ENCODE measurements around the gene SAMSN1.

DNA sequence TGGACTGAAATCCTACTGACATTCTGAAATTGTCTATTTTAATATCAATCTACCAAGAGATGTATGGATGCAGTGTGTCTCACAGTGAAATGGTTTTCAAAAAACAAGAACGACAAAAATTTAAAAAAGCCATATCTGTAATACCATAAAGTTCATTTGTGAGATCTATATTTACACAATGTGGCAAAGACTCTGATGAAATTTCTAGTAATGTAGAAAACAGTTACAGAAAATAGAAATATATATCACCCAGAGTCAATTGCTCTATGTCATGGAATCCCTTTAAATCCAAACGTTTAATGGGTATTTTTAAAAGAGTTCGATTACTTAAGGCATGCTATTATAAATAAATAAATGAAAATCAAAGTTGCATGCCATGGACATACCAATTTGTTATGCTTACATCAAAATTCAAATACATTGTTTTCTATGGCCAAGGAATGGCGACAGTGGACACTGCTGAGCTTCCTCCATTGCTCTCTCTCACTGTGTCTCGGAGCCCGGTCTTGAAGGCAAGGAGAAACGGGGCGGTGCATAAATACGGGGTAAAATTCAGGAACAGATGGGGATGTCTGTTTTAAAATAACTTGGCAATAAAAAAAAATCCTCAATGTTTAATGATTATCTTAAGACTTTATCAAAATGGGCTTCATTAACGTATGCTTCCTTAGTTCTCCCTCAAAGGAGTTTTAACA is 37.0 kb upstream of the SAMSN1 start:
- TF ChIP-seq EP300 (IDR thresholded peaks at IDR 0.05) (no peak), POLR2A (IDR thresholded peaks at IDR 0.05; ENCODE audit: low read depth) (no peak), POLR2AphosphoS5 (IDR thresholded peaks at IDR 0.05) (no peak)
- TF ChIP-seq, protein P1, sequence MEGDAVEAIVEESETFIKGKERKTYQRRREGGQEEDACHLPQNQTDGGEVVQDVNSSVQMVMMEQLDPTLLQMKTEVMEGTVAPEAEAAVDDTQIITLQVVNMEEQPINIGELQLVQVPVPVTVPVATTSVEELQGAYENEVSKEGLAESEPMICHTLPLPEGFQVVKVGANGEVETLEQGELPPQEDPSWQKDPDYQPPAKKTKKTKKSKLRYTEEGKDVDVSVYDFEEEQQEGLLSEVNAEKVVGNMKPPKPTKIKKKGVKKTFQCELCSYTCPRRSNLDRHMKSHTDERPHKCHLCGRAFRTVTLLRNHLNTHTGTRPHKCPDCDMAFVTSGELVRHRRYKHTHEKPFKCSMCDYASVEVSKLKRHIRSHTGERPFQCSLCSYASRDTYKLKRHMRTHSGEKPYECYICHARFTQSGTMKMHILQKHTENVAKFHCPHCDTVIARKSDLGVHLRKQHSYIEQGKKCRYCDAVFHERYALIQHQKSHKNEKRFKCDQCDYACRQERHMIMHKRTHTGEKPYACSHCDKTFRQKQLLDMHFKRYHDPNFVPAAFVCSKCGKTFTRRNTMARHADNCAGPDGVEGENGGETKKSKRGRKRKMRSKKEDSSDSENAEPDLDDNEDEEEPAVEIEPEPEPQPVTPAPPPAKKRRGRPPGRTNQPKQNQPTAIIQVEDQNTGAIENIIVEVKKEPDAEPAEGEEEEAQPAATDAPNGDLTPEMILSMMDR (IDR thresholded peaks at IDR 0.05): no peak
